Tibial nerve (tissue), 3 donors: ENCODE results near the gene SETD1B.

Source experiments
- POLR2A ChIP-seq, 2 donors: fragments of 450-650 bp; IDR thresholded peaks; one replicate each; pipeline ENCODE4 v1.6.1; 2017; ENCODE audit warnings: antibody characterized with exemption in 2 of 2, mild to moderate bottlenecking in 2 of 2, moderate library complexity in 2 of 2
- TF ChIP-seq, protein P1 (sequence below), 5 experiments: fragments of 200-600 bp in 3 of 5; fragments of 450-650 bp in 2 of 5; sonication (generic) in 3 of 5; IDR thresholded peaks; one replicate each; pipeline ENCODE4 v1.5.1; 2016 to 2019; ENCODE audit warnings: antibody characterized with exemption in 5 of 5, mild to moderate bottlenecking in 3 of 5, moderate library complexity in 2 of 5

DNA sequence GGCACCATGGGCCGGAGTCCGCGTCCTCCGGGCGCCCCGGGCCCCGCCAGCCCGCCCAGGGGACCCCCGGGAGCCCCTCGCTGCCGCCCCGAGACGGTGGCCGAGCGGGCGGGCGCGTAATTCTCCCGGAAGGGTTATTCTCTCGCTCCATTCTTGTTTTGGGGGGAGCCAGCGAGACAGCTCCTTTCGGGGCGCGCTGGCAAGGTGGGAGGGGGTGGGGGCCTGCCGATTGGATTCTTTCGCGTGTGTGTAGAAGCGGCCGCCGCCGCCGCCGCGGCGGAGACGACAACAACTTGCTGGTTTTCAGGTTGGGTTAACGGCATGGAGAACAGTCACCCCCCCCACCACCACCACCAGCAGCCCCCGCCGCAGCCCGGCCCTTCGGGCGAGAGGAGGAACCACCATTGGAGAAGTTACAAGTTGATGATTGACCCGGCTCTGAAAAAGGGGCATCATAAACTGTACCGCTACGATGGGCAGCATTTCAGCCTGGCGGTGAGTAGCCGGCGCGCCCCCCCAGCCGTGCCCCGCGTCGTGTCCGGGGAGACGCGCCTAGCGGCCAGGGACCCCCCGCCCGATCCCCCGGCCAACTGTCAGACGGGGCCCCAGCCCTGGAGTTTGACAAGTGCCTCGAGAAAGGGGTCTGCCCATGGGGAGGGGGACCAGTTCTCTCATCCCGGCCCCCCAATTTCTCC lies 755 bp downstream of the SETD1B start:
- TF ChIP-seq, protein P1, sequence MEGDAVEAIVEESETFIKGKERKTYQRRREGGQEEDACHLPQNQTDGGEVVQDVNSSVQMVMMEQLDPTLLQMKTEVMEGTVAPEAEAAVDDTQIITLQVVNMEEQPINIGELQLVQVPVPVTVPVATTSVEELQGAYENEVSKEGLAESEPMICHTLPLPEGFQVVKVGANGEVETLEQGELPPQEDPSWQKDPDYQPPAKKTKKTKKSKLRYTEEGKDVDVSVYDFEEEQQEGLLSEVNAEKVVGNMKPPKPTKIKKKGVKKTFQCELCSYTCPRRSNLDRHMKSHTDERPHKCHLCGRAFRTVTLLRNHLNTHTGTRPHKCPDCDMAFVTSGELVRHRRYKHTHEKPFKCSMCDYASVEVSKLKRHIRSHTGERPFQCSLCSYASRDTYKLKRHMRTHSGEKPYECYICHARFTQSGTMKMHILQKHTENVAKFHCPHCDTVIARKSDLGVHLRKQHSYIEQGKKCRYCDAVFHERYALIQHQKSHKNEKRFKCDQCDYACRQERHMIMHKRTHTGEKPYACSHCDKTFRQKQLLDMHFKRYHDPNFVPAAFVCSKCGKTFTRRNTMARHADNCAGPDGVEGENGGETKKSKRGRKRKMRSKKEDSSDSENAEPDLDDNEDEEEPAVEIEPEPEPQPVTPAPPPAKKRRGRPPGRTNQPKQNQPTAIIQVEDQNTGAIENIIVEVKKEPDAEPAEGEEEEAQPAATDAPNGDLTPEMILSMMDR (IDR thresholded peaks at IDR 0.05), result peak in 2 of 5 experiments; percentile 13 to 21
- no peak for TF ChIP-seq POLR2A (IDR thresholded peaks at IDR 0.05)
